Fibroblast of lung (primary cell): ENCODE measurements around the gene STOML2.

ENCODE experiments used
- EZH2 ChIP-seq: IDR thresholded peaks from 2 replicates; pipeline ENCODE4 v1.5.1; 2012; ENCODE audit warnings: low read length, control low read depth, mild to moderate bottlenecking; ENCODE audit errors: missing control alignments
- TF ChIP-seq, protein P1 (sequence below), 2 donors: IDR thresholded peaks in 1 of 2; conservative IDR thresholded peaks in 1 of 2; 1 replicate in 1 of 2; 2 replicates in 1 of 2; pipeline ENCODE4 v1.5.1; 2011 to 2012; ENCODE audit warnings: low read length in 2 of 2, control low read depth in 1 of 2, inconsistent platforms in 1 of 2, low read depth in 1 of 2, mild to moderate bottlenecking in 1 of 2

DNA sequence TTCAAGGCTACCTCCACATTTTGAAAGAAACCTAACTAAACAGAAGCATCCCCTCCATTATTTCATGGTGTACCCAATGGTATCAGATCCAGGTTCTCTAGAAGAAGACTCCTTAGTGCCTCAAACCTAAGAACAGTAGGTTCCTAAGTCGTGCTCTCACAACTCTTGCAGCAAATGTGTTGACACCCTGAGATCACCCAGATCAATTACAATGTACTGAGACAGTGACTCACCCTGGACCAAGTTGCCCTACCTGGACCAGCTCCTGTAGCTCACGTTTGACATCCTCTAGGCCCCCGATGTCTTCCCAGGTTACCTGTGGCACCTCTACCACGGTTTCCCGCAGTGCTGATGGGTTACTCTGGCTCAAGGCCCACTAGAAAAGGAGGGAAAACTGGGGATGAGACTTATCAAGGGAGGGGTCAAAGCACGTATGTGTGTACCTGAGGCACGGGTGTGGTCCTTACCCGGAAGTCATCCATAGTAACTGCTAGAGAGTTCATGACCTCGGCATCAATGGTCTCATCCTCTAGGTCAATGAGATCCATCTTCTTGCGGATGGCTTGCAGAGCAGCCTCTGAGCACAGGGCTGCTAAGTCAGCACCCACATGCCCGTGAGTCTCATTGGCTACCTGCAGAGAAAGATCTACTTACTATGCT lies 42.3 kb downstream of the STOML2 start:
- TF ChIP-seq, protein P1, sequence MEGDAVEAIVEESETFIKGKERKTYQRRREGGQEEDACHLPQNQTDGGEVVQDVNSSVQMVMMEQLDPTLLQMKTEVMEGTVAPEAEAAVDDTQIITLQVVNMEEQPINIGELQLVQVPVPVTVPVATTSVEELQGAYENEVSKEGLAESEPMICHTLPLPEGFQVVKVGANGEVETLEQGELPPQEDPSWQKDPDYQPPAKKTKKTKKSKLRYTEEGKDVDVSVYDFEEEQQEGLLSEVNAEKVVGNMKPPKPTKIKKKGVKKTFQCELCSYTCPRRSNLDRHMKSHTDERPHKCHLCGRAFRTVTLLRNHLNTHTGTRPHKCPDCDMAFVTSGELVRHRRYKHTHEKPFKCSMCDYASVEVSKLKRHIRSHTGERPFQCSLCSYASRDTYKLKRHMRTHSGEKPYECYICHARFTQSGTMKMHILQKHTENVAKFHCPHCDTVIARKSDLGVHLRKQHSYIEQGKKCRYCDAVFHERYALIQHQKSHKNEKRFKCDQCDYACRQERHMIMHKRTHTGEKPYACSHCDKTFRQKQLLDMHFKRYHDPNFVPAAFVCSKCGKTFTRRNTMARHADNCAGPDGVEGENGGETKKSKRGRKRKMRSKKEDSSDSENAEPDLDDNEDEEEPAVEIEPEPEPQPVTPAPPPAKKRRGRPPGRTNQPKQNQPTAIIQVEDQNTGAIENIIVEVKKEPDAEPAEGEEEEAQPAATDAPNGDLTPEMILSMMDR (conservative IDR thresholded peaks at IDR 0.05 in 1 of 2, IDR thresholded peaks at IDR 0.05 in 1 of 2; ENCODE audit: low read depth in 1 of 2, low read length in 2 of 2), result no peak
- no peak for TF ChIP-seq EZH2
